ENCODE data around the gene ABHD18. TPM values are rescaled to one million over a fixed set of nuclear protein-coding genes. Genes with fewer than 3 reads are reported as not detected.
A peak's percentile ranks its signal among the peaks of the same experiment; 100 is the strongest.
"Not testable (repeated sequence)": the region's sequence is repeated elsewhere in the genome, so short reads cannot be mapped to it uniquely, and the experiment has no call there.

ABHD18 gene
- total RNA-seq (2021; fragmentation: NEBNext Ultra II Directional; extraction: Animal tissue kit (Norgen Biotek cat#: 25700)), result 1 to 10 TPM; 4.0 to 4.9 (median 4.3) TPM
- long read RNA-seq, partial matches to known transcripts, result 1 of 2 reads
- long read RNA-seq, other reads (novel, unspliced or antisense), result 1 of 2 reads

- Mint-ChIP-seq H3K36me3 (ENCODE audit: low read depth) (peaks cover 6% of the 10 kb centered on the region; the same call in 1 of the 2 replicates), H3K4me3 (peak within 1 kb of the TSS; percentile 97), H3K4me1 (ENCODE audit: low read depth) (peaks cover 25% of the 10 kb centered on the region), H3K9me3 (no peaks in the 10 kb centered on the region), H3K27ac (peak within 1 kb of the TSS; percentile 83), H3K27me3 (ENCODE audit: insufficient read depth) (no peaks in the 10 kb centered on the region; the same call in none of the 2 replicates)
- DNase-seq, result peak; percentile 99
- peak; percentile 73 for TF ChIP-seq CTCF (IDR thresholded peaks at IDR 0.05)
These were observed at the start of gene ABHD18, which contains the start of gene MFSD8 for GRCh38 chr4:127965062-127965802. Gene ABHD18, plus strand, starts transcription at chr4:127965406. Its CDS starts 17,550 bp downstream, at chr4:127982956. Gene MFSD8, minus strand, starts transcription at chr4:127965173. Its CDS starts 40 bp downstream, at chr4:127965133.

GRCh38 chr4:127916512-127916911 lies 48.7 kb upstream of the ABHD18 start:
- Mint-ChIP-seq H3K36me3 (ENCODE audit: low read depth) (peaks cover 8% of the 10 kb centered on the region), H3K4me1 (ENCODE audit: low read depth) (peaks cover 8% of the 10 kb centered on the region; the same call in 1 of the 2 replicates), H3K27ac (no peak overlapping the region), H3K27me3 (ENCODE audit: insufficient read depth) (no peaks in the 10 kb centered on the region), H3K4me3 (no peak overlapping the region), H3K9me3 (no peaks in the 10 kb centered on the region)
- DNase-seq, result no peak
- no peak for TF ChIP-seq CTCF (IDR thresholded peaks at IDR 0.05)

- H3K36me3 Mint-ChIP-seq (ENCODE audit: low read depth), result peaks cover 8% of the 10 kb centered on the region
- H3K4me1 Mint-ChIP-seq (ENCODE audit: low read depth), result peaks cover 4% of the 10 kb centered on the region; the same call in 1 of the 2 replicates
- no peak for DNase-seq
- no peaks in the 10 kb centered on the region for H3K9me3 Mint-ChIP-seq
- no peak overlapping the region for H3K27ac Mint-ChIP-seq
- H3K4me3 Mint-ChIP-seq, result no peak overlapping the region
- no peaks in the 10 kb centered on the region for H3K27me3 Mint-ChIP-seq (ENCODE audit: insufficient read depth)
- TF ChIP-seq CTCF (IDR thresholded peaks at IDR 0.05), result no peak
These were observed 48.1 kb upstream of the ABHD18 start for GRCh38 chr4:127917151-127917550.

GRCh38 chr4:127920521-127920920 lies 44.7 kb upstream of the ABHD18 start:
- Mint-ChIP-seq H3K9me3 (no peaks in the 10 kb centered on the region), H3K4me1 (ENCODE audit: low read depth) (no peaks in the 10 kb centered on the region), H3K27ac (no peak overlapping the region), H3K27me3 (ENCODE audit: insufficient read depth) (no peaks in the 10 kb centered on the region), H3K4me3 (no peak overlapping the region), H3K36me3 (ENCODE audit: low read depth) (peaks cover 16% of the 10 kb centered on the region)
- no peak for DNase-seq
- TF ChIP-seq CTCF (IDR thresholded peaks at IDR 0.05), result no peak

- DNase-seq, result no peak
- TF ChIP-seq CTCF (IDR thresholded peaks at IDR 0.05), result no peak
- H3K4me3 Mint-ChIP-seq, result no peak overlapping the region
- peaks cover 22% of the 10 kb centered on the region for H3K36me3 Mint-ChIP-seq (ENCODE audit: low read depth)
- no peak overlapping the region for H3K27ac Mint-ChIP-seq
- no peaks in the 10 kb centered on the region for H3K9me3 Mint-ChIP-seq
- no peaks in the 10 kb centered on the region for H3K27me3 Mint-ChIP-seq (ENCODE audit: insufficient read depth)
- H3K4me1 Mint-ChIP-seq (ENCODE audit: low read depth), result no peaks in the 10 kb centered on the region
These were observed 43.0 kb upstream of the ABHD18 start for GRCh38 chr4:127922226-127922625.

- H3K27me3 Mint-ChIP-seq (ENCODE audit: insufficient read depth); H3K4me3 Mint-ChIP-seq; H3K9me3 Mint-ChIP-seq; H3K27ac Mint-ChIP-seq; H3K4me1 Mint-ChIP-seq (ENCODE audit: low read depth); DNase-seq: not testable (repeated sequence)
- H3K36me3 Mint-ChIP-seq (ENCODE audit: low read depth), result peaks cover 19% of the 10 kb centered on the region
These were observed 39.5 kb upstream of the ABHD18 start for GRCh38 chr4:127925720-127926119.
